HepG2 (cell line): Measurements from ENCODE around the gene VAMP8. TPM values are rescaled to one million over a fixed set of nuclear protein-coding genes. Genes with fewer than 3 reads are reported as not detected.

ENCODE experiments used
- DR1 ChIP-seq: sonication (generic); formaldehyde crosslinking; IDR thresholded peaks from 2 replicates; pipeline ENCODE4 v1.8.0; 2021; ENCODE audit warnings: mild to moderate bottlenecking, missing genetic modification reagents, inconsistent platforms
- ETV5 ChIP-seq: IDR thresholded peaks from 2 replicates; pipeline ENCODE4 v1.6.1; 2018; ENCODE audit warnings: missing biosample characterization, missing genetic modification reagents, inconsistent platforms, borderline replicate concordance
- ISL2 ChIP-seq: sonication (generic); formaldehyde crosslinking; IDR thresholded peaks from 2 replicates; pipeline ENCODE4 v1.5.0; 2020; ENCODE audit warnings: missing genetic modification reagents
- KLF12 ChIP-seq: sonication (generic); formaldehyde crosslinking; IDR thresholded peaks from 2 replicates; pipeline ENCODE4 v1.4.0; 2020; ENCODE audit warnings: missing genetic modification reagents, borderline replicate concordance
- PRMT3 ChIP-seq: sonication (generic); formaldehyde crosslinking; IDR thresholded peaks from 2 replicates; pipeline ENCODE4 v1.8.1; 2022; ENCODE audit warnings: low read depth, mild to moderate bottlenecking, moderate library complexity, missing genetic modification reagents, borderline replicate concordance
- RORA ChIP-seq: sonication (generic); formaldehyde crosslinking; IDR thresholded peaks from 2 replicates; pipeline ENCODE4 v1.5.0; 2020; ENCODE audit warnings: mild to moderate bottlenecking, missing genetic modification reagents, moderate library complexity
- SETDB1 ChIP-seq: sonication (generic); formaldehyde crosslinking; IDR thresholded peaks from 2 replicates; pipeline ENCODE4 v1.5.1; 2020; ENCODE audit warnings: missing genetic modification reagents, mild to moderate bottlenecking, borderline replicate concordance
- TAF1 ChIP-seq: sonication (generic); formaldehyde crosslinking; IDR thresholded peaks from 2 replicates; pipeline ENCODE4 v1.4.0; 2020; ENCODE audit warnings: missing genetic modification reagents
- ZFP36L1 ChIP-seq: sonication (generic); formaldehyde crosslinking; IDR thresholded peaks from 2 replicates; pipeline ENCODE4 v1.8.0; 2022; ENCODE audit warnings: mild to moderate bottlenecking, missing genetic modification reagents, moderate library complexity
- ZNF3 ChIP-seq: IDR thresholded peaks from 2 replicates; pipeline ENCODE4 v1.7.0; 2017; ENCODE audit warnings: inconsistent platforms
- ZNF547 ChIP-seq: sonication (generic); formaldehyde crosslinking; IDR thresholded peaks from 2 replicates; pipeline ENCODE4 v1.5.1; 2020; ENCODE audit warnings: mild to moderate bottlenecking, missing genetic modification reagents
- ZNF75D ChIP-seq: sonication (generic); formaldehyde crosslinking; IDR thresholded peaks from 2 replicates; pipeline ENCODE4 v1.8.1; 2023; ENCODE audit warnings: missing genetic modification reagents, mild to moderate bottlenecking, borderline replicate concordance
- polyA plus RNA-seq, 8 experiments: library from polyadenylated mRNA; depleted of rRNA in 3 of 8; stranded (reverse) in 7 of 8; unstranded in 1 of 8; fragments of >200 nt; fragmentation: Illumina TruSeq in 4 of 8; extraction: Trizol in 4 of 8; gene quantifications; 2 replicates each; pipeline versions ENCODE4 v1.2.1 to v1.2.3, GENCODE V29; 2011 to 2016; ENCODE audit warnings: low read depth in 4 of 8, missing spikeins in 1 of 8, mixed read lengths in 1 of 8; ENCODE audit not compliant: insufficient read depth in 1 of 8
- total RNA-seq, 5 experiments: library from RNA; depleted of rRNA; stranded (reverse); fragments of >200 nt; fragmentation: Illumina TruSeq; extraction: Trizol; gene quantifications; 2 replicates each; pipeline ENCODE4 v1.2.3, GENCODE V29; 2016; ENCODE audit warnings: low read depth in 1 of 5
- TF ChIP-seq, protein P1 (sequence below), 2 experiments: sonication (generic) in 1 of 2; formaldehyde crosslinking in 1 of 2; IDR thresholded peaks; 2 replicates each; pipeline versions ENCODE4 v1.6.1 to v1.9.0; 2014 to 2022; ENCODE audit warnings: antibody characterized with exemption in 1 of 2, borderline replicate concordance in 1 of 2, inconsistent platforms in 1 of 2, low read depth in 1 of 2, missing genetic modification reagents in 1 of 2
- TF ChIP-seq, protein P2 (sequence below): IDR thresholded peaks from 2 replicates; pipeline ENCODE4 v1.6.1; 2012; ENCODE audit warnings: low read depth, low read length, improper control_type of control experiment
- TF ChIP-seq, protein P3 (sequence below): sonication (generic); formaldehyde crosslinking; IDR thresholded peaks from 2 replicates; pipeline ENCODE4 v1.4.0; 2020; ENCODE audit warnings: low read depth, missing genetic modification reagents

The VAMP8 gene
- total and polyA plus RNA-seq, 2 of the 13 experiments (the other 11 are each of a cell fraction or from before 2014, with no cell fraction given) = 83.3 to 157 TPM

- TF ChIP-seq, protein P1, sequence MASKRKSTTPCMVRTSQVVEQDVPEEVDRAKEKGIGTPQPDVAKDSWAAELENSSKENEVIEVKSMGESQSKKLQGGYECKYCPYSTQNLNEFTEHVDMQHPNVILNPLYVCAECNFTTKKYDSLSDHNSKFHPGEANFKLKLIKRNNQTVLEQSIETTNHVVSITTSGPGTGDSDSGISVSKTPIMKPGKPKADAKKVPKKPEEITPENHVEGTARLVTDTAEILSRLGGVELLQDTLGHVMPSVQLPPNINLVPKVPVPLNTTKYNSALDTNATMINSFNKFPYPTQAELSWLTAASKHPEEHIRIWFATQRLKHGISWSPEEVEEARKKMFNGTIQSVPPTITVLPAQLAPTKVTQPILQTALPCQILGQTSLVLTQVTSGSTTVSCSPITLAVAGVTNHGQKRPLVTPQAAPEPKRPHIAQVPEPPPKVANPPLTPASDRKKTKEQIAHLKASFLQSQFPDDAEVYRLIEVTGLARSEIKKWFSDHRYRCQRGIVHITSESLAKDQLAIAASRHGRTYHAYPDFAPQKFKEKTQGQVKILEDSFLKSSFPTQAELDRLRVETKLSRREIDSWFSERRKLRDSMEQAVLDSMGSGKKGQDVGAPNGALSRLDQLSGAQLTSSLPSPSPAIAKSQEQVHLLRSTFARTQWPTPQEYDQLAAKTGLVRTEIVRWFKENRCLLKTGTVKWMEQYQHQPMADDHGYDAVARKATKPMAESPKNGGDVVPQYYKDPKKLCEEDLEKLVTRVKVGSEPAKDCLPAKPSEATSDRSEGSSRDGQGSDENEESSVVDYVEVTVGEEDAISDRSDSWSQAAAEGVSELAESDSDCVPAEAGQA (IDR thresholded peaks at IDR 0.05; ENCODE audit: low read depth) = no peak
- TF ChIP-seq, protein P1 (CRISPR knock-in tag; IDR thresholded peaks at IDR 0.05; ENCODE audit: borderline replicate concordance) = no peak
- TF ChIP-seq DR1 (CRISPR knock-in tag) (peak; percentile 84; the same call in 1 of the 2 replicates), TAF1 (CRISPR knock-in tag) (peak; percentile 93), ZFP36L1 (CRISPR knock-in tag) (0 out of 2 replicates have a peak, but pooled peaks have one; percentile 68), ZNF547 (CRISPR knock-in tag) (peak; percentile 54; the same call in 1 of the 2 replicates), ZNF3 (CRISPR knock-in tag) (no peak; the same call in 1 of the 2 replicates), KLF12 (CRISPR knock-in tag) (0 out of 2 replicates have a peak, but pooled peaks have one; percentile 39), PRMT3 (CRISPR knock-in tag) (no peak), RORA (CRISPR knock-in tag) (no peak), SETDB1 (no peak), ETV5 (peak; percentile 66), ISL2 (CRISPR knock-in tag) (no peak), ZNF75D (CRISPR knock-in tag) (no peak)
- TF ChIP-seq, protein P2, sequence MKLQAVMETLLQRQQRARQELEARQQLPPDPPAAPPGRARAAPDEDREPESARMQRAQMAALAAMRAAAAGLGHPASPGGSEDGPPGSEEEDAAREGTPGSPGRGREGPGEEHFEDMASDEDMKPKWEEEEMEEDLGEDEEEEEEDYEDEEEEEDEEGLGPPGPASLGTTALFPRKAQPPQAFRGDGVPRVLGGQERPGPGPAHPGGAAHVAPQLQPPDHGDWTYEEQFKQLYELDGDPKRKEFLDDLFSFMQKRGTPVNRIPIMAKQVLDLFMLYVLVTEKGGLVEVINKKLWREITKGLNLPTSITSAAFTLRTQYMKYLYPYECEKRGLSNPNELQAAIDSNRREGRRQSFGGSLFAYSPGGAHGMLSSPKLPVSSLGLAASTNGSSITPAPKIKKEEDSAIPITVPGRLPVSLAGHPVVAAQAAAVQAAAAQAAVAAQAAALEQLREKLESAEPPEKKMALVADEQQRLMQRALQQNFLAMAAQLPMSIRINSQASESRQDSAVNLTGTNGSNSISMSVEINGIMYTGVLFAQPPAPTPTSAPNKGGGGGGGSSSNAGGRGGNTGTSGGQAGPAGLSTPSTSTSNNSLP = no peak; the same call in 1 of the 2 replicates
- TF ChIP-seq, protein P3, sequence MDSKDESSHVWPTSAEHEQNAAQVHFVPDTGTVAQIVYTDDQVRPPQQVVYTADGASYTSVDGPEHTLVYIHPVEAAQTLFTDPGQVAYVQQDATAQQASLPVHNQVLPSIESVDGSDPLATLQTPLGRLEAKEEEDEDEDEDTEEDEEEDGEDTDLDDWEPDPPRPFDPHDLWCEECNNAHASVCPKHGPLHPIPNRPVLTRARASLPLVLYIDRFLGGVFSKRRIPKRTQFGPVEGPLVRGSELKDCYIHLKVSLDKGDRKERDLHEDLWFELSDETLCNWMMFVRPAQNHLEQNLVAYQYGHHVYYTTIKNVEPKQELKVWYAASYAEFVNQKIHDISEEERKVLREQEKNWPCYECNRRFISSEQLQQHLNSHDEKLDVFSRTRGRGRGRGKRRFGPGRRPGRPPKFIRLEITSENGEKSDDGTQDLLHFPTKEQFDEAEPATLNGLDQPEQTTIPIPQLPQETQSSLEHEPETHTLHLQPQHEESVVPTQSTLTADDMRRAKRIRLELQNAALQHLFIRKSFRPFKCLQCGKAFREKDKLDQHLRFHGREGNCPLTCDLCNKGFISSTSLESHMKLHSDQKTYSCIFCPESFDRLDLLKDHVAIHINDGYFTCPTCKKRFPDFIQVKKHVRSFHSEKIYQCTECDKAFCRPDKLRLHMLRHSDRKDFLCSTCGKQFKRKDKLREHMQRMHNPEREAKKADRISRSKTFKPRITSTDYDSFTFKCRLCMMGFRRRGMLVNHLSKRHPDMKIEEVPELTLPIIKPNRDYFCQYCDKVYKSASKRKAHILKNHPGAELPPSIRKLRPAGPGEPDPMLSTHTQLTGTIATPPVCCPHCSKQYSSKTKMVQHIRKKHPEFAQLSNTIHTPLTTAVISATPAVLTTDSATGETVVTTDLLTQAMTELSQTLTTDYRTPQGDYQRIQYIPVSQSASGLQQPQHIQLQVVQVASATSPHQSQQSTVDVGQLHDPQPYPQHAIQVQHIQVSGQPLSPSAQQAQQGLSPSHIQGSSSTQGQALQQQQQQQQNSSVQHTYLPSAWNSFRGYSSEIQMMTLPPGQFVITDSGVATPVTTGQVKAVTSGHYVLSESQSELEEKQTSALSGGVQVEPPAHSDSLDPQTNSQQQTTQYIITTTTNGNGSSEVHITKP (CRISPR knock-in tag) = peak; percentile 87
Measured at GRCh38 chr2:85561280-85562212, 15.8 kb upstream of the VAMP8 start, which contains the start of gene GGCX (continued).
